H9 (cell line): ENCODE data around the gene LMF1. TPM values are rescaled to one million over a fixed set of nuclear protein-coding genes. Genes with fewer than 3 reads are reported as not detected.

Experiments
- DNase-seq: peaks from one replicate; pipeline ENCODE4 v3.0.0-alpha.2; 2017
- H2AFZ ChIP-seq: one replicate; pipeline ENCODE4 v1.6.1; 2013; ENCODE audit warnings: mild to moderate bottlenecking, low read length, control low read depth, moderate library complexity
- H2AK5ac ChIP-seq: 2 replicates; pipeline ENCODE4 v1.6.1; 2013; ENCODE audit warnings: low read length, control low read depth, mixed read lengths; ENCODE audit not compliant: insufficient read length
- H2BK120ac ChIP-seq: one replicate; pipeline ENCODE4 v1.6.1; 2013; ENCODE audit warnings: low read depth, mild to moderate bottlenecking, low read length, control low read depth, inconsistent platforms; ENCODE audit not compliant: poor library complexity, severe bottlenecking
- H2BK12ac ChIP-seq: 2 replicates; pipeline ENCODE4 v1.6.1; 2013; ENCODE audit warnings: low read length, control low read depth, mixed read lengths, low read depth; ENCODE audit not compliant: insufficient read length
- H2BK15ac ChIP-seq: 2 replicates; pipeline ENCODE4 v1.6.1; 2013; ENCODE audit warnings: low read depth, low read length, control low read depth
- H2BK20ac ChIP-seq: one replicate; pipeline ENCODE4 v1.6.1; 2013; ENCODE audit warnings: low read depth, mild to moderate bottlenecking, low read length, control low read depth, inconsistent platforms; ENCODE audit not compliant: poor library complexity, severe bottlenecking
- H2BK5ac ChIP-seq: 2 replicates; pipeline ENCODE4 v1.6.1; 2013; ENCODE audit warnings: low read length, control low read depth, mixed read lengths; ENCODE audit not compliant: insufficient read length
- H3K14ac ChIP-seq: 2 replicates; pipeline ENCODE4 v1.6.1; 2013; ENCODE audit warnings: low read length, control low read depth; ENCODE audit not compliant: insufficient read depth
- H3K18ac ChIP-seq: 2 replicates; pipeline ENCODE4 v1.6.1; 2013; ENCODE audit warnings: low read depth, mild to moderate bottlenecking, mixed read lengths, low read length, control low read depth; ENCODE audit not compliant: insufficient read length
- H3K23ac ChIP-seq: 2 replicates; pipeline ENCODE4 v1.6.1; 2013; ENCODE audit warnings: low read length, control low read depth, mixed read lengths, low read depth; ENCODE audit not compliant: insufficient read length
- H3K23me2 ChIP-seq: 2 replicates; pipeline ENCODE4 v1.6.1; 2013; ENCODE audit warnings: low read depth, mild to moderate bottlenecking, mixed read lengths, low read length, control low read depth; ENCODE audit not compliant: insufficient read length, poor library complexity, severe bottlenecking
- H3K27ac ChIP-seq: 2 replicates; pipeline ENCODE4 v1.5.1; 2013; ENCODE audit warnings: low read length, control low read depth, mixed read lengths, low read depth; ENCODE audit not compliant: insufficient read length
- H3K27me3 ChIP-seq: 2 replicates; pipeline ENCODE4 v1.6.1; 2013; ENCODE audit warnings: low read length, control low read depth, inconsistent platforms; ENCODE audit not compliant: insufficient read depth
- H3K4ac ChIP-seq: 2 replicates; pipeline ENCODE4 v1.6.1; 2013; ENCODE audit warnings: low read depth, mild to moderate bottlenecking, control low read depth, inconsistent platforms, low read length, moderate library complexity
- H3K4me1 ChIP-seq: 2 replicates; pipeline ENCODE4 v1.6.1; 2013; ENCODE audit warnings: low read length, control low read depth, inconsistent platforms; ENCODE audit not compliant: insufficient read depth
- H3K4me2 ChIP-seq: 2 replicates; pipeline ENCODE4 v1.6.1; 2013; ENCODE audit warnings: low read length, control low read depth, mixed read lengths; ENCODE audit not compliant: insufficient read length, insufficient read depth
- H3K56ac ChIP-seq: 2 replicates; pipeline ENCODE4 v1.6.1; 2013; ENCODE audit warnings: low read depth, mild to moderate bottlenecking, mixed read lengths, low read length, control low read depth; ENCODE audit not compliant: insufficient read length
- H3K79me1 ChIP-seq: 2 replicates; pipeline ENCODE4 v1.6.1; 2013; ENCODE audit warnings: low read depth, mild to moderate bottlenecking, moderate library complexity, low read length, control low read depth, inconsistent platforms; ENCODE audit not compliant: insufficient read depth, poor library complexity, severe bottlenecking
- H3K79me2 ChIP-seq: 2 replicates; pipeline ENCODE4 v1.6.1; 2013; ENCODE audit warnings: low read length, control low read depth, inconsistent platforms; ENCODE audit not compliant: insufficient read depth
- H3K9ac ChIP-seq: 2 replicates; pipeline ENCODE4 v1.6.1; 2013; ENCODE audit warnings: low read length, control low read depth, mixed read lengths; ENCODE audit not compliant: insufficient read length; ENCODE audit errors: extremely low read depth
- H3K9me3 ChIP-seq: one replicate; pipeline ENCODE4 v1.6.1; 2013; ENCODE audit warnings: low read depth, low read length, inconsistent platforms; ENCODE audit not compliant: control insufficient read depth
- H3T11ph ChIP-seq: one replicate; pipeline ENCODE4 v1.6.1; 2013; ENCODE audit warnings: mild to moderate bottlenecking, low read length, control low read depth, inconsistent platforms
- H4K20me1 ChIP-seq: one replicate; pipeline ENCODE4 v1.6.1; 2013; ENCODE audit not compliant: control insufficient read depth, insufficient read length, insufficient read depth
- H4K5ac ChIP-seq: 2 replicates; pipeline ENCODE4 v1.6.1; 2013; ENCODE audit warnings: low read depth, mild to moderate bottlenecking, mixed read lengths, low read length, control low read depth; ENCODE audit not compliant: insufficient read length
- H4K8ac ChIP-seq: replicated peaks from 2 replicates; pipeline ENCODE4 v1.6.1; 2013; ENCODE audit warnings: low read length, control low read depth, mixed read lengths, low read depth; ENCODE audit not compliant: insufficient read length
- H4K91ac ChIP-seq: 2 replicates; pipeline ENCODE4 v1.6.1; 2013; ENCODE audit warnings: low read depth, mild to moderate bottlenecking, moderate library complexity, mixed read lengths, low read length, control low read depth; ENCODE audit not compliant: insufficient read length
- H3K27ac Mint-ChIP-seq, 3 experiments: 2 replicates in 2 of 3; 3 replicates in 1 of 3; pipeline ENCODE4 v1.8.0; 2020 to 2021; ENCODE audit warnings: mixed read lengths in 3 of 3, mild to moderate bottlenecking in 1 of 3, moderate library complexity in 1 of 3
- H3K27me3 Mint-ChIP-seq: 2 replicates; pipeline ENCODE4 v1.8.0; 2021; ENCODE audit warnings: low read depth, mild to moderate bottlenecking, moderate library complexity, mixed read lengths
- H3K36me3 Mint-ChIP-seq, 3 experiments: 2 replicates in 2 of 3; 3 replicates in 1 of 3; pipeline ENCODE4 v1.8.0; 2020 to 2021; ENCODE audit warnings: low read depth in 3 of 3, mixed read lengths in 3 of 3; ENCODE audit not compliant: insufficient read depth in 1 of 3
- H3K4me1 Mint-ChIP-seq, 2 experiments: 2 replicates each; pipeline ENCODE4 v1.8.0; 2020; ENCODE audit warnings: mixed read lengths in 2 of 2
- H3K4me3 Mint-ChIP-seq, 2 experiments: 2 replicates in 1 of 2; 3 replicates in 1 of 2; pipeline ENCODE4 v1.8.0; 2020 to 2021; ENCODE audit warnings: mild to moderate bottlenecking in 2 of 2, mixed read lengths in 2 of 2, moderate library complexity in 1 of 2
- H3K9me3 Mint-ChIP-seq, 2 experiments: 2 replicates in 1 of 2; 3 replicates in 1 of 2; pipeline ENCODE4 v1.8.0; 2020; ENCODE audit warnings: mild to moderate bottlenecking in 2 of 2, mixed read lengths in 2 of 2, moderate library complexity in 1 of 2
- WGBS: extraction: QIAGEN DNeasy Blood & Tissue Kit; methylation state at CpG from one replicate; pipeline ENCODE4 v1.1.7; 2013; ENCODE audit warnings: missing lambda C conversion rate, low lambda C conversion rate, mixed read lengths; ENCODE audit not compliant: insufficient read length; ENCODE audit errors: extremely low coverage; 5-methylcytosine and 5-hydroxymethylcytosine counted together
- total RNA-seq: library from RNA; stranded (reverse); gene quantifications from 2 replicates; pipeline ENCODE4 v1.2.1, GENCODE V29; 2021
- TF ChIP-seq, protein P1 (sequence below): fragments of 200-600 bp; sonication (generic); conservative IDR thresholded peaks from 3 replicates; pipeline ENCODE4 v1.8.0; 2021; ENCODE audit warnings: antibody characterized with exemption, mild to moderate bottlenecking

LMF1 gene
- total RNA-seq, 1 experiment from 2014 or later, result 7.1 TPM

DNA sequence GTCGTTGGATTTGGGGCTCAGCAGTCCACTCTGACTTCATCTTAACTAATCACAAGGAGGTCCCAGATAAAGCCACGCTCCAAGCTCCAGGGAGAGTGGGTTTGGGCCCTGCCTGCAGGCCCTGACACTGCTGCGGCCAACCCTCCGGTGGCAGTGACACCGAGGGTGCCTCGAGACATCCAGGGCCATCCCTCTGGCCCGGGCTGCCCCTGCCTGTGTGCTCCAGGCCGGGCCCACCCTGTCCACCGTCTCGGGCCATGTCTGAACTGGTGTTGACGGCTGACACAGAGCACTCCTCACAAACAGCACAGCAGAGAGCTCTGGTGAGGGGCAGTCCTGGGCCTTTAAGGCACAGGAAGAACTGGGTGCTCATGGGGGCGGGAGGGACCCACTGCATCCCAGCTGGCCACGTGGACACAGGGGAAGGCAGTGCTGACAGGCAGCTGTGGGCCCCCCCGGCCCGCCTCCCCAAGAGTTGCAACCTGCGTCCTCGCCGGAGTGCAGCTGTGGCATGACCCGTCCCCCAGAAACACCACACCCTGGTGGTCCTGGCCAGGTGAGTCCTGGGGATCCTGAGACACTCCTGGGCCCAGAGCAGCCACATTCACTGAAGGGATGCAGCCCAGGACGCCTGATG lies 80.0 kb downstream of the LMF1 start:
- H4K20me1 ChIP-seq, result no peaks in the 10 kb centered on the region
- no peak overlapping the region for H3K4ac ChIP-seq
- H3K9me3 ChIP-seq, result no peaks in the 10 kb centered on the region
- Mint-ChIP-seq H3K36me3 (no peaks in the 10 kb centered on the region), H3K27ac (no peak overlapping the region), H3K9me3 (no peaks in the 10 kb centered on the region; a peak in 1 of 5 replicates), H3K4me3 (no peak overlapping the region), H3K4me1 (peaks cover 0 to 18% of the 10 kb centered on the region in 2 experiments; a peak in 2 of 4 replicates), H3K27me3 (no peaks in the 10 kb centered on the region; the same call in 1 of the 2 replicates)
- no peaks in the 10 kb centered on the region for H3K4me1 ChIP-seq
- H2BK12ac ChIP-seq, result no peak overlapping the region
- no peak overlapping the region for H4K91ac ChIP-seq
- no peak overlapping the region for H3K27ac ChIP-seq
- H4K8ac ChIP-seq, result no peak overlapping the region
- H4K5ac ChIP-seq, result no peak overlapping the region
- H3K18ac ChIP-seq, result no peak overlapping the region
- no peak for DNase-seq
- H2BK20ac ChIP-seq, result no peak overlapping the region
- no peak overlapping the region for H3K4me2 ChIP-seq
- WGBS, result no CpG with 5 or more reads among the region's 20 CpGs
- H3K27me3 ChIP-seq, result no peaks in the 10 kb centered on the region
- H2BK15ac ChIP-seq, result no peak overlapping the region
- TF ChIP-seq, protein P1, sequence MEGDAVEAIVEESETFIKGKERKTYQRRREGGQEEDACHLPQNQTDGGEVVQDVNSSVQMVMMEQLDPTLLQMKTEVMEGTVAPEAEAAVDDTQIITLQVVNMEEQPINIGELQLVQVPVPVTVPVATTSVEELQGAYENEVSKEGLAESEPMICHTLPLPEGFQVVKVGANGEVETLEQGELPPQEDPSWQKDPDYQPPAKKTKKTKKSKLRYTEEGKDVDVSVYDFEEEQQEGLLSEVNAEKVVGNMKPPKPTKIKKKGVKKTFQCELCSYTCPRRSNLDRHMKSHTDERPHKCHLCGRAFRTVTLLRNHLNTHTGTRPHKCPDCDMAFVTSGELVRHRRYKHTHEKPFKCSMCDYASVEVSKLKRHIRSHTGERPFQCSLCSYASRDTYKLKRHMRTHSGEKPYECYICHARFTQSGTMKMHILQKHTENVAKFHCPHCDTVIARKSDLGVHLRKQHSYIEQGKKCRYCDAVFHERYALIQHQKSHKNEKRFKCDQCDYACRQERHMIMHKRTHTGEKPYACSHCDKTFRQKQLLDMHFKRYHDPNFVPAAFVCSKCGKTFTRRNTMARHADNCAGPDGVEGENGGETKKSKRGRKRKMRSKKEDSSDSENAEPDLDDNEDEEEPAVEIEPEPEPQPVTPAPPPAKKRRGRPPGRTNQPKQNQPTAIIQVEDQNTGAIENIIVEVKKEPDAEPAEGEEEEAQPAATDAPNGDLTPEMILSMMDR, result no peak
- H2BK5ac ChIP-seq, result no peak overlapping the region
- H3K14ac ChIP-seq, result no peak overlapping the region; the same call in 1 of the 2 replicates
- no peaks in the 10 kb centered on the region for H3K79me1 ChIP-seq
- H2BK120ac ChIP-seq, result no peak overlapping the region
- no peak overlapping the region for H2AFZ ChIP-seq
- H2AK5ac ChIP-seq, result no peak overlapping the region
- no peaks in the 10 kb centered on the region for H3K79me2 ChIP-seq
- no peak overlapping the region for H3K23ac ChIP-seq
- no peak overlapping the region for H3T11ph ChIP-seq
- peaks cover 8% of the 10 kb centered on the region for H3K23me2 ChIP-seq
- no peak overlapping the region for H3K56ac ChIP-seq
- no peak overlapping the region for H3K9ac ChIP-seq
